ENCODE data around the gene EHBP1. TPM values are rescaled to one million over a fixed set of nuclear protein-coding genes. Genes with fewer than 3 reads are reported as not detected.

Gene EHBP1
- total and polyA plus RNA-seq, 5 donors from 2014 or later = 8.5 to 25.6 (median 10.0) TPM

GRCh38 chr2:63051795-63052333, 346.4 kb downstream of the EHBP1 start:
- H3K4me3 ChIP-seq (ENCODE audit: low read depth, low read length) = no peak overlapping the region
- H3K27ac ChIP-seq (ENCODE audit: insufficient read depth, low read length, poor library complexity, severe bottlenecking) = no peak overlapping the region
- H3K27me3 ChIP-seq (ENCODE audit: control insufficient read depth, insufficient read depth, low read length) = peaks cover 15% of the 10 kb centered on the region
- H3K4me1 ChIP-seq (ENCODE audit: control insufficient read depth, insufficient read depth, low read length, poor library complexity, severe bottlenecking) = peaks cover 82% of the 10 kb centered on the region
- peaks cover 86% of the 10 kb centered on the region for H3K27me3 Mint-ChIP-seq
- no peaks in the 10 kb centered on the region for H3K36me3 Mint-ChIP-seq
- peaks cover 0 to 2% (median 0%) of the 10 kb centered on the region in 7 donors for H3K9me3 Mint-ChIP-seq
- ATAC-seq (ENCODE audit: low read depth in 2 of 2) = no peak
- H3K4me1 Mint-ChIP-seq = peaks cover 0 to 80% (median 50%) of the 10 kb centered on the region in 4 donors
- no peaks in the 10 kb centered on the region for H3K36me3 ChIP-seq (ENCODE audit: control insufficient read depth, insufficient read depth, low read length)
- H3K27ac Mint-ChIP-seq = no peak overlapping the region
- DNase-seq = no peak
- H3K4me3 Mint-ChIP-seq = peak overlapping the region; percentile 43 to 80 (median 72)
- no peaks in the 10 kb centered on the region for H3K9me3 ChIP-seq (ENCODE audit: control insufficient read depth in 2 of 2, low read length in 2 of 2)

- no peak for DNase-seq
- H3K36me3 Mint-ChIP-seq = no peaks in the 10 kb centered on the region
- peaks cover 78% of the 10 kb centered on the region for H3K4me1 ChIP-seq (ENCODE audit: control insufficient read depth, insufficient read depth, low read length, poor library complexity, severe bottlenecking)
- no peaks in the 10 kb centered on the region for H3K36me3 ChIP-seq (ENCODE audit: control insufficient read depth, insufficient read depth, low read length)
- H3K4me3 Mint-ChIP-seq = peak overlapping the region; percentile 70 to 80 (median 76)
- no peak for ATAC-seq (ENCODE audit: low read depth in 2 of 2)
- peaks cover 0 to 5% (median 0%) of the 10 kb centered on the region in 7 donors for H3K9me3 Mint-ChIP-seq
- H3K27me3 Mint-ChIP-seq = peaks cover 87% of the 10 kb centered on the region
- H3K27ac ChIP-seq (ENCODE audit: insufficient read depth, low read length, poor library complexity, severe bottlenecking) = no peak overlapping the region
- H3K27me3 ChIP-seq (ENCODE audit: control insufficient read depth, insufficient read depth, low read length) = peaks cover 13% of the 10 kb centered on the region
- no peaks in the 10 kb centered on the region for H3K9me3 ChIP-seq (ENCODE audit: control insufficient read depth in 2 of 2, low read length in 2 of 2)
- peaks cover 0 to 82% (median 51%) of the 10 kb centered on the region in 4 donors for H3K4me1 Mint-ChIP-seq
- no peak overlapping the region for H3K4me3 ChIP-seq (ENCODE audit: low read depth, low read length)
- H3K27ac Mint-ChIP-seq = no peak overlapping the region
These were observed 347.0 kb downstream of the EHBP1 start for GRCh38 chr2:63052411-63053080.

DNA sequence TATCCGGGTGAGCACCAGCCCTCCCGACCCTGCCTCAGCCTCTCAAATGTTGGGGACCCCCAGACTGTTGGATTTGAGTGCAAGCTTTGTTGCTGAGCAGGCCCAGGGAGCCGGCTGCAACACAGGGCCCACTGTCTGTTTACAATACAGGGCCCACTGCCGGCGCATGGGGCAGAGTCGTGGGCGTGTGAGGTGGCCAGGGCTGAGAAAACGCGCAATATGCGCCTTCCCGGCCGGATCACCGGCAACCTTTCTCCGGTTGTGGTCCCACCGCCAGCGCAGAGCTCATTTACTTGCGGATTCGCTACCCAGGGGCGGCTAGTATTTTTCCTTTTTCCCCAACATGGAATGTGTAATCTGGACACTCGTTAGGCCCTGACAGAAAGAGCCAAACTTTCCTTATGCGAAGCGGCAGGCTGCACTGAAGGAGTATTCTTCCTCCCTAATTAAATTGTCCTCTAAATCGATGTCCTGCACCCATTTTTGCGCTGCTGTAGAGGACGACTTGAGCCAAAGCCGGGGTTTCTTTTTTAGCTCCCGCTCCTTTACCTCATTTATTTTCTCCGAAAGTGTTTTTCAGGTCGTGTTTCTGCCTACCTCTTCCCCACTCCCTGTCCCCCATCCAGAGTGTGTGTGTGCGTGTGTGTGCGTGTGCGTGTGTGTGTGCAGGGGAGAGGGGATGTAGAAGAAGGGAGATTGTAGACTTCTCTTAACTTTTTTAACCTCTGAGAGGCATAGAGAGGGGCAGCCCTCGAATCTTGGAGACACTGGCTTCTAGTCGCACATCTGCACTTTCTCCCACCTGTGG, 347.8 kb downstream of the EHBP1 start:
- no peak overlapping the region for H3K4me3 ChIP-seq (ENCODE audit: low read depth, low read length)
- peaks cover 0 to 5% (median 0%) of the 10 kb centered on the region in 7 donors for H3K9me3 Mint-ChIP-seq

GRCh38 chr2:63053889-63054602, 348.5 kb downstream of the EHBP1 start:
- no peak for ATAC-seq (ENCODE audit: low read depth in 2 of 2)
- Histone ChIP-seq H3K4me1 (ENCODE audit: control insufficient read depth, insufficient read depth, low read length, poor library complexity, severe bottlenecking) (peaks cover 78% of the 10 kb centered on the region), H3K27me3 (ENCODE audit: control insufficient read depth, insufficient read depth, low read length) (peaks cover 23% of the 10 kb centered on the region), H3K36me3 (ENCODE audit: control insufficient read depth, insufficient read depth, low read length) (no peaks in the 10 kb centered on the region), H3K4me3 (ENCODE audit: low read depth, low read length) (peak overlapping the region; percentile 32), H3K27ac (ENCODE audit: insufficient read depth, low read length, poor library complexity, severe bottlenecking) (no peak overlapping the region), H3K9me3 (ENCODE audit: control insufficient read depth in 2 of 2, low read length in 2 of 2) (no peaks in the 10 kb centered on the region)
- Mint-ChIP-seq H3K4me1 (peaks cover 0 to 84% (median 50%) of the 10 kb centered on the region in 4 donors), H3K9me3 (peaks cover 0 to 5% (median 0%) of the 10 kb centered on the region in 7 donors), H3K4me3 (peak overlapping the region; percentile 39 to 78 (median 64)), H3K36me3 (no peaks in the 10 kb centered on the region), H3K27me3 (peaks cover 85% of the 10 kb centered on the region), H3K27ac (no peak overlapping the region)
- DNase-seq = peak in 1 of 3 donors; percentile 41

More for the DNA sequence above, 347.8 kb downstream of the EHBP1 start:
- H3K36me3 ChIP-seq (ENCODE audit: control insufficient read depth, insufficient read depth, low read length) = no peaks in the 10 kb centered on the region
- Mint-ChIP-seq H3K4me3 (peak overlapping the region; percentile 32 to 78 (median 58)), H3K36me3 (no peaks in the 10 kb centered on the region), H3K27me3 (peaks cover 87% of the 10 kb centered on the region), H3K4me1 (peaks cover 0 to 85% (median 53%) of the 10 kb centered on the region in 4 donors), H3K27ac (no peak overlapping the region)
- no peak overlapping the region for H3K27ac ChIP-seq (ENCODE audit: insufficient read depth, low read length, poor library complexity, severe bottlenecking)
- no peak for ATAC-seq (ENCODE audit: low read depth in 2 of 2)
- no peak for DNase-seq
- H3K4me1 ChIP-seq (ENCODE audit: control insufficient read depth, insufficient read depth, low read length, poor library complexity, severe bottlenecking) = peaks cover 78% of the 10 kb centered on the region
- no peaks in the 10 kb centered on the region for H3K9me3 ChIP-seq (ENCODE audit: control insufficient read depth in 2 of 2, low read length in 2 of 2)
- H3K27me3 ChIP-seq (ENCODE audit: control insufficient read depth, insufficient read depth, low read length) = peaks cover 19% of the 10 kb centered on the region

GRCh38 chr2:63054841-63055225, 349.3 kb downstream of the EHBP1 start:
- H3K27me3 ChIP-seq (ENCODE audit: control insufficient read depth, insufficient read depth, low read length) = peaks cover 20% of the 10 kb centered on the region
- Mint-ChIP-seq H3K36me3 (no peaks in the 10 kb centered on the region), H3K27ac (no peak overlapping the region), H3K27me3 (peaks cover 78% of the 10 kb centered on the region), H3K4me1 (peaks cover 0 to 76% (median 44%) of the 10 kb centered on the region in 4 donors), H3K4me3 (peak overlapping the region; percentile 33 to 78 (median 64)), H3K9me3 (peaks cover 0 to 5% (median 0%) of the 10 kb centered on the region in 7 donors)
- no peaks in the 10 kb centered on the region for H3K9me3 ChIP-seq (ENCODE audit: control insufficient read depth in 2 of 2, low read length in 2 of 2)
- DNase-seq (no peak), ATAC-seq (ENCODE audit: low read depth in 2 of 2) (no peak)
- no peak overlapping the region for H3K4me3 ChIP-seq (ENCODE audit: low read depth, low read length)
- no peaks in the 10 kb centered on the region for H3K36me3 ChIP-seq (ENCODE audit: control insufficient read depth, insufficient read depth, low read length)
- no peak overlapping the region for H3K27ac ChIP-seq (ENCODE audit: insufficient read depth, low read length, poor library complexity, severe bottlenecking)
- H3K4me1 ChIP-seq (ENCODE audit: control insufficient read depth, insufficient read depth, low read length, poor library complexity, severe bottlenecking) = peaks cover 76% of the 10 kb centered on the region

DNA sequence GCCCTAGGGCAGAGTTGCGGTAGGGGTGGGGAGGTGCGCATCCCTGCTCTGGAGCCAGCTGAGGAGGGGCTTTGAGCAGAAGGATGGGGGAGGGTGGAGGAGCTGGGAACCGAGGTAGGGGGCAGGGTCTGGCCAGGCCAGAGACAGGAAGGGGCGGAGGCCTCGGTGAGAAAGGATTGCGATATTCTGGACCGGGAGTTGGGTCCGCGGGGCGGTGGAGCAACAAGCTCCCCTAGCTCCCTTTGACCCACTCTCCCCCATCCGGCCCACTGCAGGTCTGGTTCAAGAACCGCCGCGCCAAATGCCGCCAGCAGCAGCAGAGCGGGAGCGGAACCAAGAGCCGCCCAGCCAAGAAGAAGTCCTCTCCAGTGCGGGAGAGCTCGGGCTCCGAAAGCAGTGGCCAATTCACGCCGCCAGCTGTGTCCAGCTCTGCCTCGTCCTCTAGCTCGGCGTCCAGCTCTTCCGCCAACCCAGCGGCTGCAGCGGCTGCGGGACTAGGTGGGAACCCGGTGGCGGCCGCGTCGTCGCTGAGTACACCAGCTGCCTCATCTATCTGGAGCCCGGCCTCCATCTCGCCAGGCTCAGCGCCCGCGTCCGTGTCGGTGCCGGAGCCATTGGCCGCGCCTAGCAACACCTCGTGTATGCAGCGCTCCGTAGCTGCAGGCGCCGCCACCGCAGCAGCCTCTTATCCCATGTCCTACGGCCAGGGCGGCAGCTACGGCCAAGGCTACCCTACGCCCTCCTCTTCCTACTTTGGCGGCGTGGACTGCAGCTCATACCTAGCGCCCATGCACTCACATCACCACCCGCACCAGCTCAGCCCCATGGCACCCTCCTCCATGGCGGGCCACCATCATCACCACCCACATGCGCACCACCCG, 350.0 kb downstream of the EHBP1 start:
- Histone ChIP-seq H3K4me1 (ENCODE audit: control insufficient read depth, insufficient read depth, low read length, poor library complexity, severe bottlenecking) (peaks cover 75% of the 10 kb centered on the region), H3K36me3 (ENCODE audit: control insufficient read depth, insufficient read depth, low read length) (no peaks in the 10 kb centered on the region), H3K9me3 (ENCODE audit: control insufficient read depth in 2 of 2, low read length in 2 of 2) (no peaks in the 10 kb centered on the region), H3K4me3 (ENCODE audit: low read depth, low read length) (no peak overlapping the region), H3K27me3 (ENCODE audit: control insufficient read depth, insufficient read depth, low read length) (peaks cover 24% of the 10 kb centered on the region), H3K27ac (ENCODE audit: insufficient read depth, low read length, poor library complexity, severe bottlenecking) (no peak overlapping the region)
- Mint-ChIP-seq H3K36me3 (no peaks in the 10 kb centered on the region), H3K9me3 (peaks cover 0 to 7% (median 0%) of the 10 kb centered on the region in 7 donors), H3K27ac (peak overlapping the region in 1 of 3 donors; percentile 20), H3K4me3 (peak overlapping the region; percentile 33 to 78 (median 64)), H3K4me1 (peaks cover 0 to 79% (median 47%) of the 10 kb centered on the region in 4 donors), H3K27me3 (peaks cover 81% of the 10 kb centered on the region)
- ATAC-seq (ENCODE audit: low read depth in 2 of 2) (no peak), DNase-seq (peak in 1 of 3 donors; percentile 21)

Data from CD4-positive, CD25-positive, alpha-beta regulatory T cell (primary cell).